ENCODE measurements around the gene GOSR1.

GRCh38 chr17:30555942-30556341 lies 78.7 kb downstream of the GOSR1 start:
- TF ChIP-seq CTCF (conservative IDR thresholded peaks at IDR 0.05) (no peak), EZH2 (IDR thresholded peaks at IDR 0.05; ENCODE audit: low read depth) (no peak)
